ENCODE results near the gene KLHL21. TPM values are rescaled to one million over a fixed set of nuclear protein-coding genes. Genes with fewer than 3 reads are reported as not detected.
A peak's percentile ranks its signal among the peaks of the same experiment; 100 is the strongest.

Gene KLHL21
- total RNA-seq, 2 experiments from 2014 or later = 32.0 to 33.5 TPM

DNA sequence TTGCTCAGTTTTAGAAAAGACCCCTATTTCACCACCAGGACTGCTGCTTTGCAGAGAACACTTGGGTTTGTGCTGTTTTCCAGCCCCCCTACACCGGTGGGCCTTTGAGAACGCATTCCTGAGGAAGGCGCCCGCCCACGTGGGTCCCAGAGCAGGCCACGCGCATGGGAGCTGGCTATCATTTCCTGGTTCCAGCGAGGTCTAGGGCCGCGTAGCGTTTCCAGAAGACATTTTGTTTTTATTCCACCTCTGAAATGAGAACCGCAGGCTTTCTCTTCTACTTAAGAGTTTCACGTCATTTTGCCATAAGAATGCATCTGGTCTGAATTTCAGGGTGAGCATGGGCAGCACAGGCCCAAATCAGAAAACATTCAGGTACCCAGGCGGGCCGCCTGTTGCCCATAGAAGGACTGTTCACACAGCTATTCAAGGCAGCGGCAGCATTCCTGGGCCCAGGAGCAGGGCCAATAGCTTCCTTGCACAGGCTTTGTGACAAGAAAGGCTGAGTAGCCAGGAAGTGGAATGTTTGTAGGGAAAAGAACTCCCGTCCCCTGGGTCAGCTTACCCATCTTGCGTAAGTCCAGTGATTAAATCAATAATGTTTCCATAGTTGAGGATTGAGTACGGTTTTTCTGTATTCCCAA lies 1.4 kb upstream of the KLHL21 start:
- POLR2A ChIA-PET = interaction anchor here (1.1 to 6.3 kb wide), 11 partner anchors 8 to 210 kb away, joined by 4 to 139 read pairs (median 20); partner anchors contain the start of genes ACOT7, CAMTA1, NOL9 and PHF13
- peak overlapping the region; percentile 80 to 95 for H3K27ac ChIP-seq (ENCODE audit: low read depth in 1 of 2, low read length in 2 of 2)
- H3K4me3 Mint-ChIP-seq = peak overlapping the region; percentile 93
- H3K4me3 ChIP-seq (ENCODE audit: low read length) = peak overlapping the region; percentile 95
- intact Hi-C loops (cut with DNase I, micrococcal nuclease) = loop anchor here (1.0 to 10.0 kb wide), 7 partner anchors 9 to 97 kb away; partner anchors contain the start of genes PHF13 (in 2 of the 2), DNAJC11 (in 1 of the 2), NOL9 (in 1 of the 2) and TAS1R1 (in 1 of the 2)
- H3K9me3 ChIP-seq (ENCODE audit: control insufficient read depth in 1 of 2, insufficient read depth in 1 of 2, low read length in 2 of 2) = no peaks in the 10 kb centered on the region
- TF ChIP-seq CTCF (IDR thresholded peaks at IDR 0.05) = no peak
- H3K4me1 ChIP-seq (ENCODE audit: insufficient read depth, low read length) = peaks cover 43% of the 10 kb centered on the region
- H3K9me3 Mint-ChIP-seq = no peaks in the 10 kb centered on the region
- peak overlapping the region; percentile 100 for H3K27ac Mint-ChIP-seq
- H3K27me3 ChIP-seq (ENCODE audit: control insufficient read depth in 1 of 2, insufficient read depth in 2 of 2, low read length in 2 of 2) = no peaks in the 10 kb centered on the region
- no peaks in the 10 kb centered on the region for H3K27me3 Mint-ChIP-seq
- ATAC-seq (ENCODE audit: poor library complexity) (no peak), DNase-seq (peak in 6 of 14 experiments; percentile 16 to 51 (median 26))
- CTCF ChIA-PET = interaction anchor here (0.6 to 2.3 kb wide), 5 partner anchors 8 to 50 kb away, joined by 3 to 8 read pairs (median 3); partner anchors contain the start of gene NOL9
- peaks cover under 1% of the 10 kb centered on the region for H3K36me3 ChIP-seq (ENCODE audit: insufficient read depth, low read length)
- H3K36me3 Mint-ChIP-seq (ENCODE audit: low read depth) = peaks cover 32% of the 10 kb centered on the region
- peaks cover 35% of the 10 kb centered on the region for H3K4me1 Mint-ChIP-seq (ENCODE audit: low read depth)

GRCh38 chr1:6603238-6603914 lies 707 bp upstream of the KLHL21 start:
- H3K4me3 ChIP-seq (ENCODE audit: low read length) = peak overlapping the region; percentile 95
- peaks cover 36% of the 10 kb centered on the region for H3K4me1 Mint-ChIP-seq (ENCODE audit: low read depth)
- H3K4me1 ChIP-seq (ENCODE audit: insufficient read depth, low read length) = peaks cover 50% of the 10 kb centered on the region
- H3K36me3 Mint-ChIP-seq (ENCODE audit: low read depth) = peaks cover 32% of the 10 kb centered on the region
- no peaks in the 10 kb centered on the region for H3K9me3 ChIP-seq (ENCODE audit: control insufficient read depth in 1 of 2, insufficient read depth in 1 of 2, low read length in 2 of 2)
- no peaks in the 10 kb centered on the region for H3K27me3 ChIP-seq (ENCODE audit: control insufficient read depth in 1 of 2, insufficient read depth in 2 of 2, low read length in 2 of 2)
- ChIA-PET POLR2A (interaction anchor here (0.7 to 6.3 kb wide), 16 partner anchors 8 to 245 kb away, joined by 3 to 139 read pairs (median 8); partner anchors contain the start of genes ACOT7, CAMTA1, NOL9 and PHF13), CTCF (interaction anchor here (0.6 to 5.3 kb wide), 7 partner anchors 9 to 49 kb away, joined by 3 to 22 read pairs (median 4); partner anchors contain the start of genes NOL9, TAS1R1 and THAP3)
- DNase-seq (peak; percentile 43 to 83 (median 57)), ATAC-seq (ENCODE audit: poor library complexity) (peak; percentile 45)
- H3K27me3 Mint-ChIP-seq = no peaks in the 10 kb centered on the region
- peak overlapping the region; percentile 80 to 95 for H3K27ac ChIP-seq (ENCODE audit: low read depth in 1 of 2, low read length in 2 of 2)
- no peaks in the 10 kb centered on the region for H3K9me3 Mint-ChIP-seq
- peak overlapping the region; percentile 100 for H3K27ac Mint-ChIP-seq
- peaks cover 6% of the 10 kb centered on the region for H3K36me3 ChIP-seq (ENCODE audit: insufficient read depth, low read length)
- H3K4me3 Mint-ChIP-seq = peak overlapping the region; percentile 93
- intact Hi-C loops (cut with DNase I, micrococcal nuclease) = loop anchor here (1.0 to 10.0 kb wide), 7 partner anchors 10 to 98 kb away; partner anchors contain the start of genes PHF13 (in 2 of the 2), DNAJC11 (in 1 of the 2), NOL9 (in 1 of the 2) and TAS1R1 (in 1 of the 2)
- TF ChIP-seq CTCF (IDR thresholded peaks at IDR 0.05) = no peak

Data from CD4-positive, alpha-beta T cell (primary cell).